GM12874 (cell line): Measurements from ENCODE around the gene XK.

Experiments used
- TF ChIP-seq, protein P1 (sequence below): IDR thresholded peaks from 2 replicates; pipeline ENCODE4 v1.5.1; 2011; ENCODE audit warnings: low read depth, mild to moderate bottlenecking, control low read depth, low read length, moderate library complexity; ENCODE audit not compliant: insufficient read depth

The XK gene

GRCh38 chrX:37755025-37755424, 69.4 kb downstream of the XK start:
- TF ChIP-seq, protein P1, sequence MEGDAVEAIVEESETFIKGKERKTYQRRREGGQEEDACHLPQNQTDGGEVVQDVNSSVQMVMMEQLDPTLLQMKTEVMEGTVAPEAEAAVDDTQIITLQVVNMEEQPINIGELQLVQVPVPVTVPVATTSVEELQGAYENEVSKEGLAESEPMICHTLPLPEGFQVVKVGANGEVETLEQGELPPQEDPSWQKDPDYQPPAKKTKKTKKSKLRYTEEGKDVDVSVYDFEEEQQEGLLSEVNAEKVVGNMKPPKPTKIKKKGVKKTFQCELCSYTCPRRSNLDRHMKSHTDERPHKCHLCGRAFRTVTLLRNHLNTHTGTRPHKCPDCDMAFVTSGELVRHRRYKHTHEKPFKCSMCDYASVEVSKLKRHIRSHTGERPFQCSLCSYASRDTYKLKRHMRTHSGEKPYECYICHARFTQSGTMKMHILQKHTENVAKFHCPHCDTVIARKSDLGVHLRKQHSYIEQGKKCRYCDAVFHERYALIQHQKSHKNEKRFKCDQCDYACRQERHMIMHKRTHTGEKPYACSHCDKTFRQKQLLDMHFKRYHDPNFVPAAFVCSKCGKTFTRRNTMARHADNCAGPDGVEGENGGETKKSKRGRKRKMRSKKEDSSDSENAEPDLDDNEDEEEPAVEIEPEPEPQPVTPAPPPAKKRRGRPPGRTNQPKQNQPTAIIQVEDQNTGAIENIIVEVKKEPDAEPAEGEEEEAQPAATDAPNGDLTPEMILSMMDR, result no peak

DNA sequence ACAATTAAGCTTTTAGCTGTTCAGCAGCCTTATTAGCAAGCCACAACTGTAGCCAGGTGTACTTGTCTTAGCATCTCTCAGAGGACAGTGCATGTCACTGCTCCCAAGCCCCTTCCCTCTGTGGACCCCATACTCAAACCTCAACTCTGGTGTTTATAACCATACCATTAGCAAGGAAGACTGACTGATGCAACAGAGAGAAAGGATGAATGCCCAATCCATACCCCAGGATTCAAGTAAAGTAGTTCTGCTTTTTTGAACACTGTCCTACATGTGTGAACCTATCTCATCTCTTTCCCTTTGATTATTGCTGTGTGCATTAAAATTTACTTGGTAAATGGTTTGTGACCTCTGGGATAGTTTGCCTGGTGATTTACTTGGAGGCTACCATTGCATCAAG, 71.5 kb downstream of the XK start:
- TF ChIP-seq, protein P1, result no peak

DNA sequence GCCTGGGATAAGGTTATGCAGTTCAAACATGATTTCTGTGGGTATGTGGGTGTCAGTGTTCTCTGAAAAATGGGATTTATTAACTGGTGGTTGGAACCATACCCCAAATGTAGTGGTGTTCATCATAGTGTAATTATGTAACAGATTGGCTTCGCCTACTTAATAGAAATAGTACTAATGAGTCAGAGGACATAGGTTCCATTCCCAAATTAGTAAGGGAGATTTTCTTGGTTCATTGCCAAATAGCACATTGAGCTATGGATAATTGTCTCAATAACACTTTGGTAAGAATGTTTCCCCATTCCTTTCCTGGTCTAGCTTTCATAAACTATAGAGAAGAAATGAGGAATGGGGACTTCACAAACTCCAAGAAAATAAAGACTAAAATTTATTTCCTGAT, 73.8 kb downstream of the XK start:
- TF ChIP-seq, protein P1, result no peak

DNA sequence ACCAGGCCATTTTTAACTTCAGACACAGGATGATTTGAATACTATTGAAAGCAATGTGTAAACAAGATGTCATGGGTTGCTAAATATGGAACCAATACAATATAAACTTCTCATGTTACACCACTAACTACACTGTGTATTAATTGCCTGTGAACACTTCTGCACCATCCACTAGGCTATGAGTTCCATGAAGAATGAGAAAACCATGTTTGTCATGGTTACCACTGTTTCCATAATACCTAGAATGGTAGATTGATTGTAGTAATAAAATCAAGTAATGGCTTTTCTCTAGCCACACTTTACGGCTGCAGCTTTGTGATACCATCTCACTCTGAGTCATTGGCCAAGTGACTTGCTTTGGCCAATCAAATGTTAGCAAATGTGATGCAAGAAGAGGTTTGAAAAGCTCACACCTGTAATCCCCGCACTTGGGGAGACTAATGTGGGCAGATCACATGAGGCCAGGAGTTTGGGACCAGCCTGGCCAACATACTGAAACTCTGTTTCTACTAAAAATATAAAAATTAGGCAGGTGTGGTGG, 74.4 kb downstream of the XK start:
- TF ChIP-seq, protein P1, result no peak

DNA sequence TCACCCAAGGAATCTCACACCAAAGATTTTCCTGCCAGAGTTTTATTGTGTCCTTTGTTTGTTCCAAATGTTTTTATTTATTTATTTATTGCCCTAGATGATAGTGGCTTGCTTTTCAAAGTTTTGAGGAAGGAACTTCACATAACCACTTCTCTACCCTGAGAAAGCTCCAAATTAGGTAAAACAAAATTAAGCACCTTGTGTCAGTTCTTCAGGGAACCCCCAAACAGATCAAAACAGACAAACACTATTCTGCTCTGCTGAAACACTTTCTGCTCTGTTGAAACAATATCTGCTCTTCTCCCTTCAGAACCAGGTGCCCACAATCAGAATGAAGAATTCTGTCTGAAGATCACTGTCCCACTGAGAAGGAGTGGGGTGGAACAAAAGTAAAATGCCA, 77.8 kb downstream of the XK start:
- TF ChIP-seq, protein P1, result no peak

GRCh38 chrX:37765507-37765906, 79.9 kb downstream of the XK start:
- TF ChIP-seq, protein P1, result no peak

GRCh38 chrX:37767430-37767829, 81.8 kb downstream of the XK start:
- TF ChIP-seq, protein P1, result no peak

DNA sequence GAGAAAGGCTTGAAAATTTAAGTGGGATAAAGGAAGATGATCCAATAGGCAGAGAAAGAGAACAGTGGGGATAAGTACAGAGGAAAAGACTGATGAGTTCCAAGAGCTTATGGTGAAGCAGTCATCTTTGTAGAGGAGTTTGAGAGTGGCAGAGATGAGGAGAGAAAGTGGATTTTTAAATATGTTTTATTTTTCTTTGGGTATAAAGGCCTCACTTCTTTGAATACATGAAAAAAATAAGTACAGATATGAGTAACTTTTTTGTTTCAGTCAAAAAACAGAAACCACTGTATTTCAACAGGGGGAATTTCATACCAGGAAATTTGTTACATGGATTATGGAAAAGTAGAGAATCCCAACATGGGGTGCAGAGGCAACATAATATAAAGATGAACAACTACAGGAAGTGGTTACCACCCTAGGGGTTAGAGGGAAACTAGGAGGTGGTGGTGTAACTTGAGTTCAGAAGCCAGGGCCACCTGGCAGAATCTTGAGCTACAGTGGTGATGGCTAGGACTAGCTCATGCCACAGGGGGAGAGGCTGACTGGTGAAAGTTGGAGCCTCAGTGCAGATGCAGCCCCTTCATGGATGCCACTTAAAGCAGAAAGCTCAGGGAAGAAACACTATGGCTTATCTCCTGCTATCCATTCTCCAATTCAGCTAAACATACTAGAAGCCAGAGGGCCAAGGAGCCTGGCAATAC, 90.8 kb downstream of the XK start:
- TF ChIP-seq, protein P1, result no peak
